ENCODE measurements around the gene TMOD2.

The TMOD2 gene

DNA sequence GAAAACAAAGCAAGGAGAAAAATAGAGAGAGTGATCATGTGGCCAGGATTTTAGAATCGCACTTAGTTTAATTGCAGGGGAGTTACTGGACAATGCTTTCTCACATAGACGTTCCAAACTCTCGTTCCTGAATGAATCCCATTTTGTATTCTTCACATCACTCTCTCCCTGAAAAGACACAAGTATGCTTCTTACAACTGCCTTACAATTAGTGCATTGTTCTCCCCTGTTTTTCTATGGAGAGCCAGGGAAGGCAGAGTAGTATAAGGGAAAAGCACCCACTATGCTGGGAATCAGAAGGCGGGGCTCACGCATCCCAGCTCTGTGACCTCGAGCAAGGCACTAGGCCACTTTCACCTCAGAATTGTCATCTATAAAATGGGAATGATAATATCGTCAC is 14.4 kb downstream of the TMOD2 start:
- no peaks in the 10 kb centered on the region for H3K4me1 ChIP-seq (ENCODE audit: insufficient read depth, poor library complexity, severe bottlenecking)
- H3K9me3 ChIP-seq (ENCODE audit: severe bottlenecking) = no peaks in the 10 kb centered on the region
- ATAC-seq (ENCODE audit: low read depth) (no peak), DNase-seq (ENCODE audit: low spot score) (no peak)
- no peak overlapping the region for H3K27ac ChIP-seq (ENCODE audit: poor library complexity, severe bottlenecking)
- TF ChIP-seq, protein P1, sequence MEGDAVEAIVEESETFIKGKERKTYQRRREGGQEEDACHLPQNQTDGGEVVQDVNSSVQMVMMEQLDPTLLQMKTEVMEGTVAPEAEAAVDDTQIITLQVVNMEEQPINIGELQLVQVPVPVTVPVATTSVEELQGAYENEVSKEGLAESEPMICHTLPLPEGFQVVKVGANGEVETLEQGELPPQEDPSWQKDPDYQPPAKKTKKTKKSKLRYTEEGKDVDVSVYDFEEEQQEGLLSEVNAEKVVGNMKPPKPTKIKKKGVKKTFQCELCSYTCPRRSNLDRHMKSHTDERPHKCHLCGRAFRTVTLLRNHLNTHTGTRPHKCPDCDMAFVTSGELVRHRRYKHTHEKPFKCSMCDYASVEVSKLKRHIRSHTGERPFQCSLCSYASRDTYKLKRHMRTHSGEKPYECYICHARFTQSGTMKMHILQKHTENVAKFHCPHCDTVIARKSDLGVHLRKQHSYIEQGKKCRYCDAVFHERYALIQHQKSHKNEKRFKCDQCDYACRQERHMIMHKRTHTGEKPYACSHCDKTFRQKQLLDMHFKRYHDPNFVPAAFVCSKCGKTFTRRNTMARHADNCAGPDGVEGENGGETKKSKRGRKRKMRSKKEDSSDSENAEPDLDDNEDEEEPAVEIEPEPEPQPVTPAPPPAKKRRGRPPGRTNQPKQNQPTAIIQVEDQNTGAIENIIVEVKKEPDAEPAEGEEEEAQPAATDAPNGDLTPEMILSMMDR (IDR thresholded peaks at IDR 0.05; ENCODE audit: poor library complexity, severe bottlenecking) = no peak
- no peak overlapping the region for H3K4me3 ChIP-seq (ENCODE audit: severe bottlenecking)
- H3K27me3 ChIP-seq (ENCODE audit: insufficient read depth, poor library complexity, severe bottlenecking) = no peaks in the 10 kb centered on the region
- no peaks in the 10 kb centered on the region for H3K36me3 ChIP-seq (ENCODE audit: low read depth)

DNA sequence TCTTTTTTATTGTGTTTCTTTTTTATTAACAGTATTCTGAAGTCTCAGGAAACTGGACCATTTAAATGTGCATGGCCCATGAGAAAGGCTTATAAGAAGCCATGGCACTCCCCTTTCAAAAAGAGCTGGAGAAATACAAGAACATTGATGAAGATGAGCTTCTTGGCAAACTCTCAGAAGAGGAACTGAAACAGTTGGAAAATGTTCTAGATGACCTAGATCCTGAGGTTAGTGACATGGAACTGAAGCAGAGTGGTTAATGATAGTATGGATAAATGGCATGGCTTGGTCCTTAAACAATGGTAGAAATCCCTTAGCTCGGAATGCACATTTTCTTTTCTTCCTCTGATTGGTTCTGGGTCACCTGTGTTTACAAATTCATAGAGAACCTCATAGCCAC is 14.9 kb downstream of the TMOD2 start:
- TF ChIP-seq, protein P1 (IDR thresholded peaks at IDR 0.05; ENCODE audit: poor library complexity, severe bottlenecking) = no peak
- H3K27me3 ChIP-seq (ENCODE audit: insufficient read depth, poor library complexity, severe bottlenecking) = no peaks in the 10 kb centered on the region
- no peak for ATAC-seq (ENCODE audit: low read depth)
- no peak for DNase-seq (ENCODE audit: low spot score)
- H3K27ac ChIP-seq (ENCODE audit: poor library complexity, severe bottlenecking) = no peak overlapping the region
- no peak overlapping the region for H3K4me3 ChIP-seq (ENCODE audit: severe bottlenecking)
- H3K4me1 ChIP-seq (ENCODE audit: insufficient read depth, poor library complexity, severe bottlenecking) = no peaks in the 10 kb centered on the region
- no peaks in the 10 kb centered on the region for H3K36me3 ChIP-seq (ENCODE audit: low read depth)
- no peaks in the 10 kb centered on the region for H3K9me3 ChIP-seq (ENCODE audit: severe bottlenecking)

DNA sequence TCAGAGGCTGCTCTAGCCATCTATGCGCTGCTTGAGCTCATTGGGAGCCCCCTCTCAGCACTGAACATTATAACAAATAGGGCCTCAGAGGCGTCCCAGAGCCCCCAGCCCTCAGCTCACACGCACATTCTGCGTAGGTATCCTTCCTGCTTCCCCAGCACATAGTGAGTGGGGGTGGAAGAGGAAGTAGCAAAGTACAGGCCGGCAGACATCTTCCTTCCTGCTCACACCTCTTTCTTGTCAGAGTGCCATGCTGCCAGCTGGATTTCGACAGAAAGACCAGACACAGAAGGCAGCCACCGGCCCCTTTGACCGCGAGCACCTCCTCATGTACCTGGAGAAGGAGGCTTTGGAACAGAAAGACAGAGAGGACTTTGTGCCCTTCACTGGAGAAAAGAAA is 16.6 kb downstream of the TMOD2 start:
- ATAC-seq (ENCODE audit: low read depth) (no peak), DNase-seq (ENCODE audit: low spot score) (no peak)
- H3K27me3 ChIP-seq (ENCODE audit: insufficient read depth, poor library complexity, severe bottlenecking) = no peaks in the 10 kb centered on the region
- no peaks in the 10 kb centered on the region for H3K9me3 ChIP-seq (ENCODE audit: severe bottlenecking)
- no peak overlapping the region for H3K4me3 ChIP-seq (ENCODE audit: severe bottlenecking)
- TF ChIP-seq, protein P1 (IDR thresholded peaks at IDR 0.05; ENCODE audit: poor library complexity, severe bottlenecking) = no peak
- no peaks in the 10 kb centered on the region for H3K36me3 ChIP-seq (ENCODE audit: low read depth)
- H3K4me1 ChIP-seq (ENCODE audit: insufficient read depth, poor library complexity, severe bottlenecking) = no peaks in the 10 kb centered on the region
- no peak overlapping the region for H3K27ac ChIP-seq (ENCODE audit: poor library complexity, severe bottlenecking)

DNA sequence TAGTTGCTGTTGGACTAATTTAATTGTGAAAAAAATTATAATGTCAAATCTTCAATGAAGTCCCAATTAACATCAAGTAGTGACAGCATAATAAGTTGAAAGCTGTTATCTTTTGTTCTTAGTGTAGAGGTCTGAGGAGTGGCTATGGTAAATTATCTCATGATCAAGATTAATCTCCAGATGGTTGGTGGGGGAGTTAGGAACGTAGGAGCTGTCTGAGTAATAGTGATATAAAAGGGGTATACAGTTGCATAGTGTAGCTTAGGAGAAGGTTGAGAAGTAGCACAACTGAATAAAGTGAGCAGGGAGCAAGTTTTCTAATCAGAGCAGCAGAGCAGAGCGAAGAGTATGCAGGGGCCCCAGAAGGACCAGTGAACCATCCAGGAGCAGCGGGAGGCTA is 19.5 kb downstream of the TMOD2 start:
- H3K4me1 ChIP-seq (ENCODE audit: insufficient read depth, poor library complexity, severe bottlenecking) = no peaks in the 10 kb centered on the region
- H3K27ac ChIP-seq (ENCODE audit: poor library complexity, severe bottlenecking) = no peak overlapping the region
- DNase-seq (ENCODE audit: low spot score) = no peak
- TF ChIP-seq, protein P1 (IDR thresholded peaks at IDR 0.05; ENCODE audit: poor library complexity, severe bottlenecking) = no peak
- no peaks in the 10 kb centered on the region for H3K9me3 ChIP-seq (ENCODE audit: severe bottlenecking)
- H3K27me3 ChIP-seq (ENCODE audit: insufficient read depth, poor library complexity, severe bottlenecking) = no peaks in the 10 kb centered on the region
- no peak for ATAC-seq (ENCODE audit: low read depth)
- H3K4me3 ChIP-seq (ENCODE audit: severe bottlenecking) = no peak overlapping the region
- no peaks in the 10 kb centered on the region; the same call in 1 of the 2 replicates for H3K36me3 ChIP-seq (ENCODE audit: low read depth)

DNA sequence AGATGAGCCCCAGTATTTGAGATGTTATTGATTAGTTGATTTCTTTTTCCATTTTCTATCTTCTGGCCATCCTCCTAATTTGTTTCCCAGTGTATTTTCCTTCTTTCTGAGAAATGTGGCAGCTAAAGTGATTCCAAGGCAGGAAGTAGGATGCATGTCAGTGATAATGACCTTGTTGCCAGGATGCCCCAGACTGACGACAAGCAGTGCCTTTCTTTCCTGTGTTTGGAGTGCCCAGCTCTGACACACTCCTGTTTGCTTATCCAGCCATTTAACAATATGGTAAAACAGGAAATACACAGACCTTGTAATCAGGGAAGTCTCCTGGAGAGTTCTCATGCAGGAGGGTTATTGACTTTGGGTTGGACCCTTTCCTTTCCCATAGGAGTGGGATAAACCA is 20.4 kb downstream of the TMOD2 start:
- ATAC-seq (ENCODE audit: low read depth) (no peak), DNase-seq (ENCODE audit: low spot score) (no peak)
- Histone ChIP-seq H3K27me3 (ENCODE audit: insufficient read depth, poor library complexity, severe bottlenecking) (no peaks in the 10 kb centered on the region), H3K4me3 (ENCODE audit: severe bottlenecking) (no peak overlapping the region), H3K9me3 (ENCODE audit: severe bottlenecking) (no peaks in the 10 kb centered on the region), H3K36me3 (ENCODE audit: low read depth) (no peaks in the 10 kb centered on the region; the same call in 1 of the 2 replicates), H3K4me1 (ENCODE audit: insufficient read depth, poor library complexity, severe bottlenecking) (peaks cover 4% of the 10 kb centered on the region), H3K27ac (ENCODE audit: poor library complexity, severe bottlenecking) (no peak overlapping the region)
- TF ChIP-seq, protein P1 (IDR thresholded peaks at IDR 0.05; ENCODE audit: poor library complexity, severe bottlenecking) = no peak
